PC-3 (cell line): ENCODE measurements around the gene FSIP1. TPM values are rescaled to one million over a fixed set of nuclear protein-coding genes. Genes with fewer than 3 reads are reported as not detected.

Source experiments
- ATAC-seq: fragments of 200-7000 bp; cut with Tn5 transposase; 2 replicates; pipeline ENCODE4 v1.9.1; 2020; ENCODE audit warnings: mild to moderate bottlenecking, moderate library complexity
- BruUV-seq: library from RNA; stranded (reverse); fragments of 400-500 nt; replicated peaks from 2 replicates; lab custom pipeline; 2021; lab: Mats Ljungman, UMichigan
- CTCF ChIA-PET: fragments of 300-600 bp; sonication (Branson Sonifier 250); formaldehyde crosslinking; loops from one replicate; lab custom pipeline; 2022; ENCODE audit warnings: antibody characterized with exemption; lab: Charles Lee
- POLR2A ChIA-PET: fragments of 300-600 bp; sonication (Branson Sonifier 250); formaldehyde crosslinking; loops from one replicate; lab custom pipeline; 2022; ENCODE audit warnings: antibody characterized with exemption; ENCODE audit not compliant: unreplicated experiment; lab: Charles Lee
- DNase-seq: peaks from one replicate; pipeline ENCODE4 v3.0.0-alpha.2; 2015
- H2AFZ ChIP-seq: fragments of 300-600 bp; sonication (generic); 2 replicates; pipeline ENCODE4 v1.6.0; 2016; ENCODE audit warnings: antibody characterized with exemption, low read length
- H3F3A ChIP-seq: fragments of 300-600 bp; sonication (generic); one replicate; pipeline ENCODE4 v1.6.0; 2017; ENCODE audit warnings: antibody characterized with exemption, low read length, control low read depth, mild to moderate bottlenecking; ENCODE audit not compliant: unreplicated experiment
- H3K27ac ChIP-seq: fragments of 300-600 bp; sonication (generic); 2 replicates; pipeline ENCODE4 v1.5.1; 2016; ENCODE audit warnings: mild to moderate bottlenecking, low read length
- H3K27me3 ChIP-seq: fragments of 300-600 bp; sonication (generic); 2 replicates; pipeline ENCODE4 v1.6.1; 2016; ENCODE audit warnings: low read length, mixed read lengths
- H3K36me3 ChIP-seq: fragments of 300-600 bp; sonication (generic); 2 replicates; pipeline ENCODE4 v1.6.1; 2016; ENCODE audit warnings: low read depth, mixed run types, low read length, mixed read lengths
- H3K4me1 ChIP-seq: fragments of 300-600 bp; sonication (generic); 2 replicates; pipeline ENCODE4 v1.5.1; 2016; ENCODE audit warnings: low read length; ENCODE audit not compliant: insufficient read depth
- H3K4me2 ChIP-seq: fragments of 300-600 bp; sonication (generic); 2 replicates; pipeline ENCODE4 v1.6.0; 2016; ENCODE audit warnings: low read length
- H3K4me3 ChIP-seq: fragments of 300-600 bp; sonication (generic); 2 replicates; pipeline ENCODE4 v1.5.1; 2016; ENCODE audit warnings: mild to moderate bottlenecking, low read length, mixed read lengths
- H3K79me2 ChIP-seq: fragments of 300-600 bp; sonication (generic); 2 replicates; pipeline ENCODE4 v1.6.1; 2017; ENCODE audit warnings: low read length, mixed read lengths
- H3K9ac ChIP-seq: fragments of 300-600 bp; sonication (generic); 2 replicates; pipeline ENCODE4 v1.6.0; 2016; ENCODE audit warnings: mild to moderate bottlenecking, low read length
- H3K9me2 ChIP-seq: fragments of 300-600 bp; sonication (generic); replicated peaks from 2 replicates; pipeline ENCODE4 v1.6.1; 2016; ENCODE audit warnings: mixed run types, low read length, mixed read lengths
- H3K9me3 ChIP-seq: fragments of 300-600 bp; sonication (generic); 2 replicates; pipeline ENCODE4 v1.6.1; 2016; ENCODE audit warnings: low read length, mixed read lengths
- H4K20me1 ChIP-seq: fragments of 300-600 bp; sonication (generic); 2 replicates; pipeline ENCODE4 v1.6.1; 2016; ENCODE audit warnings: low read length, mixed read lengths
- EZH2 ChIP-seq: fragments of 300-600 bp; sonication (generic); IDR thresholded peaks from one replicate; pipeline ENCODE4 v1.6.1; 2017; ENCODE audit warnings: antibody characterized with exemption, mild to moderate bottlenecking, low read length; ENCODE audit not compliant: unreplicated experiment
- EZH2phosphoT487 ChIP-seq: fragments of 300-600 bp; sonication (generic); IDR thresholded peaks from 2 replicates; pipeline ENCODE4 v1.6.1; 2018; ENCODE audit warnings: mild to moderate bottlenecking, antibody characterized with exemption, low read length, borderline replicate concordance
- intact Hi-C: fragments of 100-400 bp; cut with micrococcal nuclease; formaldehyde crosslinking; loops from 2 replicates; pipeline ENCODE4 v1.9.0; 2023
- total RNA-seq: library from RNA; depleted of rRNA; stranded (reverse); fragments of >200 nt; gene quantifications from 2 replicates; pipeline ENCODE4 v1.2.3, GENCODE V29; 2014
- TF ChIP-seq, protein P1 (sequence below): fragments of 300-600 bp; sonication (generic); conservative IDR thresholded peaks from 2 replicates; pipeline ENCODE4 v1.5.1; 2017; ENCODE audit warnings: antibody characterized with exemption, low read depth, mild to moderate bottlenecking, low read length

Gene FSIP1
- total RNA-seq, 1 experiment from 2014 or later = 0.07 TPM

DNA sequence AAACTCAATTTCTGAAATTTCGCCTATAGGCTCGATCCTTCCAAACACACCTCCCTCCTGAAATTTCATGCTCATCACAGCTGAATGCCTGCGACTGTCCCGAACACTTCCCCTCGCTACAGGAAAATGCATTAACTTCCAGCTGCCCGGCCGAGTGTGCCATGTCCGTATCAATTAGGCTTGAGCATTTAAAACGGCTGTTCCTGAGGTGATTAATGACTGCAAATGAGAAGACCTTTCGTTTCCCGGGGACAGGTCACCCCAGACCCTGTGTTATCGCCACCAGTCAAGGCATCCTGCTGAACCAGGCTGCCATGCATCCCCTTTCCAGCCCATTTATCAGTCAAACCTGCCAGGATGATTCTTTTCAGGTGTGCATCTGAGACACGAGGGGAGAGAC, 138.5 kb downstream of the FSIP1 start:
- Histone ChIP-seq H3K27ac (no peak overlapping the region), H3K79me2 (no peaks in the 10 kb centered on the region), H3K27me3 (no peaks in the 10 kb centered on the region), H3F3A (peaks cover 15% of the 10 kb centered on the region), H3K9me2 (no peaks in the 10 kb centered on the region), H2AFZ (no peak overlapping the region), H3K4me1 (peaks cover 32% of the 10 kb centered on the region), H3K9ac (no peak overlapping the region), H3K4me3 (no peak overlapping the region), H3K4me2 (no peak overlapping the region), H3K36me3 (no peaks in the 10 kb centered on the region), H4K20me1 (no peaks in the 10 kb centered on the region), H3K9me3 (no peaks in the 10 kb centered on the region)
- CTCF ChIA-PET = no interaction called here
- DNase-seq = no peak
- POLR2A ChIA-PET = no interaction called here
- TF ChIP-seq EZH2phosphoT487 (no peak), EZH2 (no peak)
- TF ChIP-seq, protein P1, sequence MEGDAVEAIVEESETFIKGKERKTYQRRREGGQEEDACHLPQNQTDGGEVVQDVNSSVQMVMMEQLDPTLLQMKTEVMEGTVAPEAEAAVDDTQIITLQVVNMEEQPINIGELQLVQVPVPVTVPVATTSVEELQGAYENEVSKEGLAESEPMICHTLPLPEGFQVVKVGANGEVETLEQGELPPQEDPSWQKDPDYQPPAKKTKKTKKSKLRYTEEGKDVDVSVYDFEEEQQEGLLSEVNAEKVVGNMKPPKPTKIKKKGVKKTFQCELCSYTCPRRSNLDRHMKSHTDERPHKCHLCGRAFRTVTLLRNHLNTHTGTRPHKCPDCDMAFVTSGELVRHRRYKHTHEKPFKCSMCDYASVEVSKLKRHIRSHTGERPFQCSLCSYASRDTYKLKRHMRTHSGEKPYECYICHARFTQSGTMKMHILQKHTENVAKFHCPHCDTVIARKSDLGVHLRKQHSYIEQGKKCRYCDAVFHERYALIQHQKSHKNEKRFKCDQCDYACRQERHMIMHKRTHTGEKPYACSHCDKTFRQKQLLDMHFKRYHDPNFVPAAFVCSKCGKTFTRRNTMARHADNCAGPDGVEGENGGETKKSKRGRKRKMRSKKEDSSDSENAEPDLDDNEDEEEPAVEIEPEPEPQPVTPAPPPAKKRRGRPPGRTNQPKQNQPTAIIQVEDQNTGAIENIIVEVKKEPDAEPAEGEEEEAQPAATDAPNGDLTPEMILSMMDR = no peak
- no TSS peak for BruUV-seq
- intact Hi-C loops = no loop called here
- ATAC-seq = no peak

DNA sequence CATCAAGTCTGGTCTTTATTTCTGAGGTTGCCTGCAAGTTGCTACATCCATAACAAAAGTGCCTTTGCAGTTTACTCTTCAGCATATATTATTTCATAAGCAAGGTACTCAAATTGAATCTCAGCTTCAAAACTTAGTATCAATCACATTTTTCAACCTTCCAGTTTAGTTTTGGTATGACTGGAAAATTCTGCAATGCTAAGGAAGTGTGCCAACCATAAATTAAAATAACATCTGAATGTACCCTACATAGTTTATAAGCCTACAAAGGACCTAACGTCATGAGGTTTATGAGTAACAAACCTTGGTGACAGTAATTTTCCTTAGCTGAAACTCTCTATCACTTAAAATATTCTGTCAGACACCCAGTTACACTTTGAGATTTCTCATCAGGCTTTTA, 138.9 kb downstream of the FSIP1 start:
- POLR2A ChIA-PET = no interaction called here
- DNase-seq = no peak
- BruUV-seq = no TSS peak

DNA sequence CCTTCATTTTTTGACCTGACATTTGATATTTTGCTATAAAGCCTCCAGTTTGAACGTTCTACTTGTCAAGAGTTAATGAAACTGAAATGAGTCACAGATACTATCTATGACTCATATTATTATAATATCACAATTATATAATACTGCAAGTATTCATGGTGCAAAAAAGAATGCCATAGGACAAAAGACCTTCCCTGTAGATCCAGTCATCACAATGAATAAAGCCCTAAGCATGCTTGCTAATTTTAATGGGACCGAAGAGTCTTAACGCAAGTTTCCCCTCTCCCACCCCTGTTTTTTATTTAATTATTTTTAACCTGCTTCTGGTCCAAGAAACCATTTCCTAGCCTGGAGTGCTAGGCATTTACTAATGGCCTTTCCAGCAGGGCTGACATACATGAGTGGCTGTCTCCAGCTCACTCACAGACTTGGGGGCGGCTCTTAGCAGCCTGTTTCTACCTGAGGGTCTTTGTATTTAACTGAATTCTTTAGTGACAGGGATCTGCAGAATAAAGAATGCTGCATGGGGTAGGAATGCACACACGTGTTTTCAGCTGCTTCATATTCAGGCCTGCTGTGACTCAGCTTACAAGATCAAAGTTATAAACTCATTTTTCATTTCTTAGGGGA, 140.5 kb downstream of the FSIP1 start:
- Histone ChIP-seq H3K4me2 (peak overlapping the region; percentile 69), H4K20me1 (no peaks in the 10 kb centered on the region), H2AFZ (peak overlapping the region; percentile 25; the same call in 1 of the 2 replicates), H3K27ac (peak overlapping the region; percentile 92), H3K79me2 (no peaks in the 10 kb centered on the region), H3K27me3 (no peaks in the 10 kb centered on the region), H3F3A (peaks cover 15% of the 10 kb centered on the region), H3K9ac (peak overlapping the region; percentile 56), H3K9me2 (no peaks in the 10 kb centered on the region), H3K36me3 (no peaks in the 10 kb centered on the region), H3K9me3 (no peaks in the 10 kb centered on the region), H3K4me1 (peaks cover 32% of the 10 kb centered on the region), H3K4me3 (peak overlapping the region; percentile 24; the same call in 1 of the 2 replicates)
- ChIA-PET POLR2A (no interaction called here), CTCF (no interaction called here)
- no TSS peak for BruUV-seq
- intact Hi-C loops = no loop called here
- TF ChIP-seq EZH2 = no peak
- TF ChIP-seq, protein P1 = no peak
- no peak for TF ChIP-seq EZH2phosphoT487
- peak; percentile 76 for ATAC-seq
- DNase-seq = peak; percentile 90

More for the DNA sequence above, 138.9 kb downstream of the FSIP1 start:
- Histone ChIP-seq H3K79me2 (no peaks in the 10 kb centered on the region), H3K27ac (no peak overlapping the region), H3F3A (peaks cover 15% of the 10 kb centered on the region), H3K4me1 (peaks cover 32% of the 10 kb centered on the region), H3K4me2 (no peak overlapping the region), H3K36me3 (no peaks in the 10 kb centered on the region), H3K9me3 (no peaks in the 10 kb centered on the region), H2AFZ (no peak overlapping the region), H4K20me1 (no peaks in the 10 kb centered on the region), H3K9ac (no peak overlapping the region), H3K9me2 (no peaks in the 10 kb centered on the region), H3K27me3 (no peaks in the 10 kb centered on the region), H3K4me3 (no peak overlapping the region)
- intact Hi-C loops = no loop called here
- TF ChIP-seq EZH2 = no peak
- TF ChIP-seq EZH2phosphoT487 = no peak
- TF ChIP-seq, protein P1 = no peak
- CTCF ChIA-PET = no interaction called here
- no peak for ATAC-seq
